Keratinocyte (primary cell): Measurements from ENCODE around the gene NHERF2.

ENCODE experiments used
- EZH2 ChIP-seq: IDR thresholded peaks from one replicate; pipeline ENCODE4 v1.6.1; 2012; ENCODE audit warnings: inconsistent platforms, mild to moderate bottlenecking, low read length, moderate library complexity
- TF ChIP-seq, protein P1 (sequence below), 3 experiments: IDR thresholded peaks in 1 of 3; conservative IDR thresholded peaks in 1 of 3; optimal IDR thresholded peaks in 1 of 3; 2 replicates in 2 of 3; 3 replicates in 1 of 3; pipeline versions ENCODE3 to v1.5.1; 2011; ENCODE audit warnings: low read length in 3 of 3, mild to moderate bottlenecking in 3 of 3, moderate library complexity in 2 of 3, control low read depth in 1 of 3, inconsistent platforms in 1 of 3; ENCODE audit not compliant: insufficient read depth in 2 of 3; ENCODE audit errors: extremely low read depth in 1 of 3

DNA sequence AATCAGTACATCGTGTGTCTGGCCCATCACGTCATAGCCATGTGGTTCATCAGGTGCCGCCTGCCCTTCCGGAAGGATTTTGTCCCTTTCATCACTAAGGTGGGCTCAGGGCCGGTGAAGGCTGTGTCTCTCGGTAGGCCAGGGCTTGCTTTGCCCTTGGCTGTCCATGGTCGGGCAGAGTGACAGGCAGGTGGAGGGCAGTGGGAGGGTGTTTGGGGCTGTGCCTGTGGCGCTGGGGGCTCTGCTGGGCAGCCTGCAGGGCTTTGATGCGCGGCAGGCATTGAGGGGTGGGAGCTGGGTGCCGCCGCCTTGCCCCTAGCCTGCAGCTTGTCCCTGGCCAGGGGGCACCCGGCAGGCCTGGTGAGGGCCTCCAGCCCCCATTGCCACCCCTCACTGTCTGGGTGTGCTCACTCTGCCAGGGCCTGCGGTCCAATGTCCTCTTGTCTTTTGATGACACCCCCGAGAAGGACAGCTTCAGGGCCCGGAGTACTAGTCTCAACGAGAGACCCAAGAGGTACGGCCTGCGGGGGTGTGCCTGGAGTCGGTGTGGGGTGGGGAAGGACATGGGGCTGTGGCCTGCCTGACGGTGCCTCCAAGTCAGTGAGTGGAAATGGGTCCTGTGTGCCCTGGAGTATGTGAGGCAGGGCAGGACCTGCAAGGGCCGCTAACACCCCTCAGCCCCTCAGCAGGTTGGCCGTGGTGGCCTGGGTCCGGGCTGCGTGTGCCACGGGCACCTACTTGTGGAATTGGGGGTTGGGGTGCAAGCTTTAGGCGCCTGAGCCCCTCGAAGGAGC, 49.6 kb downstream of the NHERF2 start:
- TF ChIP-seq, protein P1, sequence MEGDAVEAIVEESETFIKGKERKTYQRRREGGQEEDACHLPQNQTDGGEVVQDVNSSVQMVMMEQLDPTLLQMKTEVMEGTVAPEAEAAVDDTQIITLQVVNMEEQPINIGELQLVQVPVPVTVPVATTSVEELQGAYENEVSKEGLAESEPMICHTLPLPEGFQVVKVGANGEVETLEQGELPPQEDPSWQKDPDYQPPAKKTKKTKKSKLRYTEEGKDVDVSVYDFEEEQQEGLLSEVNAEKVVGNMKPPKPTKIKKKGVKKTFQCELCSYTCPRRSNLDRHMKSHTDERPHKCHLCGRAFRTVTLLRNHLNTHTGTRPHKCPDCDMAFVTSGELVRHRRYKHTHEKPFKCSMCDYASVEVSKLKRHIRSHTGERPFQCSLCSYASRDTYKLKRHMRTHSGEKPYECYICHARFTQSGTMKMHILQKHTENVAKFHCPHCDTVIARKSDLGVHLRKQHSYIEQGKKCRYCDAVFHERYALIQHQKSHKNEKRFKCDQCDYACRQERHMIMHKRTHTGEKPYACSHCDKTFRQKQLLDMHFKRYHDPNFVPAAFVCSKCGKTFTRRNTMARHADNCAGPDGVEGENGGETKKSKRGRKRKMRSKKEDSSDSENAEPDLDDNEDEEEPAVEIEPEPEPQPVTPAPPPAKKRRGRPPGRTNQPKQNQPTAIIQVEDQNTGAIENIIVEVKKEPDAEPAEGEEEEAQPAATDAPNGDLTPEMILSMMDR (optimal IDR thresholded peaks at IDR 0.05 in 1 of 3, IDR thresholded peaks at IDR 0.05 in 1 of 3, conservative IDR thresholded peaks at IDR 0.05 in 1 of 3; ENCODE audit: extremely low read depth in 1 of 3, insufficient read depth in 2 of 3, low read length in 3 of 3), result no peak
- TF ChIP-seq EZH2, result no peak
